Measurements from ENCODE around the gene MFAP1.
"Not testable (repeated sequence)": the region's sequence is repeated elsewhere in the genome, so short reads cannot be mapped to it uniquely, and the experiment has no call there.

DNA sequence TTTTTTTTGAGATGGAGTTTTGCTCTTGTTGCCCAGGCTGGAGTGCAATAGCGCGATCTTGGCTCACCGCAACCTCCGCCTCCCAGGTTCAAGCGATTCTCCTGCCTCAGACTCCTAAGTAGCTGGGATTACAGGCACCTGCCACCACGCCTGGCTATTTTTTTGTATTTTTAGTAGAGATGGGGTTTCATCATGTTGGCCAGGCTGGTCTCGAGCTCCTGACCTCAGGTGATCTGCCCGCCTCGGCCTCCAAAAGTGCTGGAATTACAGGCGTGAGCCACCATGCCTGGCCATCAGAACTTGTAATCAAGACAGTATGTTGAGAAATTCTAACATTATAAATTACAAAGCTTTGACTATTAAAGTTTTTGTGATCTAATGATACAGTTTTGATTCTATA is 42.1 kb upstream of the MFAP1 start:
- TF ChIP-seq, protein P1, sequence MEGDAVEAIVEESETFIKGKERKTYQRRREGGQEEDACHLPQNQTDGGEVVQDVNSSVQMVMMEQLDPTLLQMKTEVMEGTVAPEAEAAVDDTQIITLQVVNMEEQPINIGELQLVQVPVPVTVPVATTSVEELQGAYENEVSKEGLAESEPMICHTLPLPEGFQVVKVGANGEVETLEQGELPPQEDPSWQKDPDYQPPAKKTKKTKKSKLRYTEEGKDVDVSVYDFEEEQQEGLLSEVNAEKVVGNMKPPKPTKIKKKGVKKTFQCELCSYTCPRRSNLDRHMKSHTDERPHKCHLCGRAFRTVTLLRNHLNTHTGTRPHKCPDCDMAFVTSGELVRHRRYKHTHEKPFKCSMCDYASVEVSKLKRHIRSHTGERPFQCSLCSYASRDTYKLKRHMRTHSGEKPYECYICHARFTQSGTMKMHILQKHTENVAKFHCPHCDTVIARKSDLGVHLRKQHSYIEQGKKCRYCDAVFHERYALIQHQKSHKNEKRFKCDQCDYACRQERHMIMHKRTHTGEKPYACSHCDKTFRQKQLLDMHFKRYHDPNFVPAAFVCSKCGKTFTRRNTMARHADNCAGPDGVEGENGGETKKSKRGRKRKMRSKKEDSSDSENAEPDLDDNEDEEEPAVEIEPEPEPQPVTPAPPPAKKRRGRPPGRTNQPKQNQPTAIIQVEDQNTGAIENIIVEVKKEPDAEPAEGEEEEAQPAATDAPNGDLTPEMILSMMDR (IDR thresholded peaks at IDR 0.05), result not testable (repeated sequence)
- TF ChIP-seq POLR2A (IDR thresholded peaks at IDR 0.05), result not testable (repeated sequence)

Data from right lobe of liver (tissue), 4 donors.